GM12878 (cell line): ENCODE measurements around the gene LYZL2. TPM values are rescaled to one million over a fixed set of nuclear protein-coding genes. Genes with fewer than 3 reads are reported as not detected.

Experiments used
- BCL3 ChIP-seq: IDR thresholded peaks from 2 replicates; pipeline ENCODE4 v1.6.1; 2011; ENCODE audit warnings: borderline replicate concordance, low read depth, mild to moderate bottlenecking, moderate library complexity, low read length; ENCODE audit not compliant: insufficient read depth, poor library complexity, severe bottlenecking
- BRCA1 ChIP-seq: IDR thresholded peaks from 2 replicates; pipeline ENCODE4 v1.6.1; 2011; ENCODE audit warnings: low read depth, low read length, improper control_type of control experiment
- CBX5 ChIP-seq: sonication (generic); IDR thresholded peaks from 2 replicates; pipeline ENCODE4 v1.6.1; 2016; ENCODE audit warnings: low read depth, moderate library complexity, mild to moderate bottlenecking, inconsistent platforms
- CHD2 ChIP-seq: IDR thresholded peaks from 2 replicates; pipeline ENCODE4 v1.6.1; 2011; ENCODE audit warnings: low read depth, low read length, improper control_type of control experiment, borderline replicate concordance
- CTCF ChIP-seq, 3 experiments: IDR thresholded peaks in 2 of 3; conservative IDR thresholded peaks in 1 of 3; 2 replicates each; pipeline ENCODE4 v1.5.1; 2011; ENCODE audit warnings: low read depth in 3 of 3, low read length in 3 of 3, mild to moderate bottlenecking in 3 of 3, control low read depth in 2 of 3, moderate library complexity in 2 of 3, inconsistent platforms in 1 of 3, mixed read lengths in 1 of 3; ENCODE audit not compliant: control insufficient read depth in 2 of 3, insufficient read depth in 1 of 3; ENCODE audit errors: extremely low read depth in 1 of 3
- DPF2 ChIP-seq: fragments of 450-650 bp; IDR thresholded peaks from 2 replicates; pipeline ENCODE4 v1.6.1; 2017; ENCODE audit warnings: mild to moderate bottlenecking
- E2F4 ChIP-seq: IDR thresholded peaks from 2 replicates; pipeline ENCODE4 v1.6.1; 2012; ENCODE audit warnings: low read depth, low read length, improper control_type of control experiment
- FOXM1 ChIP-seq: IDR thresholded peaks from 2 replicates; pipeline ENCODE4 v1.6.1; 2012; ENCODE audit warnings: low read depth, mild to moderate bottlenecking, inconsistent platforms, low read length, moderate library complexity
- HDAC2 ChIP-seq: fragments of 200-600 bp; sonication (generic); IDR thresholded peaks from 2 replicates; pipeline ENCODE4 v1.6.1; 2017
- IKZF2 ChIP-seq, 2 experiments: fragments of 450-650 bp; IDR thresholded peaks; 2 replicates each; pipeline ENCODE4 v1.6.1; 2017; ENCODE audit warnings: mild to moderate bottlenecking in 2 of 2, moderate library complexity in 2 of 2
- IRF4 ChIP-seq: IDR thresholded peaks from 2 replicates; pipeline ENCODE4 v1.6.1; 2011; ENCODE audit warnings: low read depth, low read length
- NBN ChIP-seq: fragments of 450-650 bp; IDR thresholded peaks from 2 replicates; pipeline ENCODE4 v1.6.1; 2016
- NFIC ChIP-seq: IDR thresholded peaks from 2 replicates; pipeline ENCODE4 v1.6.1; 2012; ENCODE audit warnings: low read depth, mild to moderate bottlenecking, inconsistent platforms, low read length, moderate library complexity
- NR2C2 ChIP-seq: IDR thresholded peaks from 2 replicates; pipeline ENCODE4 v1.6.1; 2011; ENCODE audit warnings: borderline replicate concordance, low read depth; ENCODE audit not compliant: control insufficient read depth, insufficient read length
- RB1 ChIP-seq: fragments of 450-650 bp; formaldehyde crosslinking; IDR thresholded peaks from 2 replicates; pipeline ENCODE4 v1.6.1; 2017; ENCODE audit warnings: mild to moderate bottlenecking, borderline replicate concordance
- RBBP5 ChIP-seq: fragments of 200-600 bp; sonication (generic); conservative IDR thresholded peaks from 2 replicates; pipeline ENCODE4 v1.6.1; 2016
- RCOR1 ChIP-seq: conservative IDR thresholded peaks from 2 replicates; pipeline ENCODE4 v1.6.1; 2012; ENCODE audit warnings: low read depth, low read length, improper control_type of control experiment
- RELB ChIP-seq: fragments of 450-650 bp; IDR thresholded peaks from 2 replicates; pipeline ENCODE4 v1.6.1; 2017; ENCODE audit warnings: low read depth, mild to moderate bottlenecking, moderate library complexity
- RFX5 ChIP-seq: IDR thresholded peaks from 2 replicates; pipeline ENCODE4 v1.6.1; 2011; ENCODE audit warnings: low read depth, low read length, improper control_type of control experiment
- SMAD5 ChIP-seq: IDR thresholded peaks from 2 replicates; pipeline ENCODE4 v1.6.1; 2016; ENCODE audit warnings: antibody characterized with exemption, low read depth
- SUPT20H ChIP-seq: IDR thresholded peaks from 2 replicates; pipeline ENCODE4 v1.6.1; 2011; ENCODE audit warnings: low read depth, mild to moderate bottlenecking, low read length, moderate library complexity, borderline replicate concordance; ENCODE audit not compliant: control insufficient read depth
- TBL1XR1 ChIP-seq: IDR thresholded peaks from 2 replicates; pipeline ENCODE4 v1.6.1; 2012; ENCODE audit warnings: low read depth, low read length, improper control_type of control experiment
- TCF12 ChIP-seq: IDR thresholded peaks from 2 replicates; pipeline ENCODE4 v1.6.1; 2011; ENCODE audit warnings: low read depth, mild to moderate bottlenecking, low read length
- ZNF384 ChIP-seq: IDR thresholded peaks from 2 replicates; pipeline ENCODE4 v1.6.1; 2012; ENCODE audit warnings: low read depth, mild to moderate bottlenecking, low read length, improper control_type of control experiment, borderline replicate concordance
- ZNF622 ChIP-seq: fragments of 450-650 bp; IDR thresholded peaks from 2 replicates; pipeline ENCODE4 v1.6.1; 2017; ENCODE audit warnings: mild to moderate bottlenecking, inconsistent platforms
- polyA plus RNA-seq, 11 experiments: library from polyadenylated mRNA; depleted of rRNA in 4 of 11; unstranded in 6 of 11; stranded (reverse) in 5 of 11; fragments of >200 nt; fragmentation: Nextera tagmentation in 4 of 11; fragmentation: Illumina TruSeq in 1 of 11; extraction: Ambion mirVana in 4 of 11; extraction: Trizol in 1 of 11; gene quantifications; 1 replicate in 1 of 11; 2 replicates in 10 of 11; pipeline versions ENCODE4 v1.2.1 to v1.2.3, GENCODE V29; 2011 to 2016; ENCODE audit warnings: inconsistent platforms in 2 of 11, missing spikeins in 2 of 11, low read depth in 1 of 11
- total RNA-seq, 4 experiments: library from RNA; depleted of rRNA in 3 of 4; stranded (reverse); fragments of >200 nt in 3 of 4; fragmentation: Illumina TruSeq in 1 of 4; extraction: Trizol in 1 of 4; gene quantifications; 2 replicates each; pipeline versions ENCODE4 v1.2.1 to v1.2.3, GENCODE V29; 2013 to 2021
- TF ChIP-seq, protein P1 (sequence below): IDR thresholded peaks from 2 replicates; pipeline ENCODE4 v1.6.1; 2012; ENCODE audit warnings: low read depth, low read length, improper control_type of control experiment

The LYZL2 gene
- total and polyA plus RNA-seq, 10 of the 15 experiments (the other 5 are each of a cell fraction or from before 2014, with no cell fraction given) = not detected

- TF ChIP-seq SUPT20H (no peak), HDAC2 (no peak), NFIC (peak; percentile 86), RELB (peak; percentile 95), ZNF622 (no peak), DPF2 (peak; percentile 95), RCOR1 (0 out of 2 replicates have a peak, but pooled peaks have one; percentile 38), NBN (peak; percentile 90; the same call in 1 of the 2 replicates), NR2C2 (no peak), SMAD5 (no peak), RFX5 (peak; percentile 96), FOXM1 (peak; percentile 73), BRCA1 (no peak), CTCF (IDR thresholded peaks at IDR 0.05 in 2 of 3, conservative IDR thresholded peaks at IDR 0.05 in 1 of 3; ENCODE audit: control insufficient read depth in 2 of 3, extremely low read depth in 1 of 3, insufficient read depth in 1 of 3, low read depth in 3 of 3, low read length in 3 of 3) (peak in 1 of 3 experiments; percentile 35; a peak in 1 of 6 replicates), IKZF2 (IDR thresholded peaks at IDR 0.05) (peak; percentile 96 to 97), CHD2 (no peak), CBX5 (no peak), TCF12 (0 out of 2 replicates have a peak, but pooled peaks have one; percentile 50), E2F4 (no peak), RB1 (no peak), BCL3 (peak; percentile 95), RBBP5 (no peak), TBL1XR1 (no peak), IRF4 (peak; percentile 96), ZNF384 (no peak)
- TF ChIP-seq, protein P1, sequence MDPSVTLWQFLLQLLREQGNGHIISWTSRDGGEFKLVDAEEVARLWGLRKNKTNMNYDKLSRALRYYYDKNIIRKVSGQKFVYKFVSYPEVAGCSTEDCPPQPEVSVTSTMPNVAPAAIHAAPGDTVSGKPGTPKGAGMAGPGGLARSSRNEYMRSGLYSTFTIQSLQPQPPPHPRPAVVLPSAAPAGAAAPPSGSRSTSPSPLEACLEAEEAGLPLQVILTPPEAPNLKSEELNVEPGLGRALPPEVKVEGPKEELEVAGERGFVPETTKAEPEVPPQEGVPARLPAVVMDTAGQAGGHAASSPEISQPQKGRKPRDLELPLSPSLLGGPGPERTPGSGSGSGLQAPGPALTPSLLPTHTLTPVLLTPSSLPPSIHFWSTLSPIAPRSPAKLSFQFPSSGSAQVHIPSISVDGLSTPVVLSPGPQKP = no peak
Measured at GRCh38 chr10:30587522-30588031, 42.0 kb downstream of the LYZL2 start (continued).
